GM13976 (cell line): ENCODE data around the gene ESR1.

Source experiments
- DNase-seq: peaks from one replicate; pipeline ENCODE4 v3.0.0; 2012; ENCODE audit warnings: low spot score
- CTCF ChIP-seq: IDR thresholded peaks from 2 replicates; pipeline ENCODE4 v1.5.1; 2012; ENCODE audit warnings: borderline replicate concordance, mild to moderate bottlenecking; ENCODE audit not compliant: insufficient read depth; ENCODE audit errors: extremely low read depth, missing control alignments, control extremely low read depth
- in situ Hi-C: fragments of 300-500 bp; cut with MboI; formaldehyde crosslinking; loops from one replicate; pipeline ENCODE4 v1.12.0; 2022; ENCODE audit warnings: low sequenced_read_pairs, mixed read lengths, inconsistent platforms; ENCODE audit not compliant: unreplicated experiment

ESR1 gene

GRCh38 chr6:151807513-151808370 is at the start of gene ESR1:
ESR1 (plus strand) TSS chr6:151807682; CDS start chr6:151807913, 231 bp downstream.
- in situ Hi-C loops = no loop called here
- DNase-seq = peak; percentile 41
- no peak for TF ChIP-seq CTCF

- DNase-seq = no peak
- no peak for TF ChIP-seq CTCF
- in situ Hi-C loops = loop anchor here (10.0 kb wide), 1 partner anchor 504 kb away; no protein-coding TSS in a partner anchor
Observed at GRCh38 chr6:151760486-151760885, 47.0 kb upstream of the ESR1 start.

DNA sequence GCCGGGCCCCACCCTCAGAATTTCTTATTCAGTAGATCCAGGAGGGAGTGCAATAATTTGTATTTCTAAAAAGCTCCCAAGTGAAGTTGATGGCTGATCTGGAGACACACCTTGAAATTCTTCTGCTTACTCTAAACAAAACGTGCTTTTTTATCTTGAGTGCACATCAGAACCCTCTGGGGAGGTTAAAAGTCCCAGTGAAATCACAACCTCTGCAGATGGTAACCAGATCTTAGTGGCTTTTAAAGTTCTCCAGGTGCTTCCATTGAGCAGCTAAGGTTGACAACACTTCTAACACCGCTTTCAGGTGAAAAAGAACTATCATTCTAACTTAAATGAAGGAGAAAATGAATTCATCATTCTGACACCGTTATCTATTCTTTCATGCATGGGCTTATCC is 45.6 kb upstream of the ESR1 start:
- in situ Hi-C loops = loop anchor here (10.0 kb wide), 1 partner anchor 503 kb away; no protein-coding TSS in a partner anchor
- DNase-seq = no peak
- TF ChIP-seq CTCF = no peak

- no peak for TF ChIP-seq CTCF
- in situ Hi-C loops = loop anchor here (10.0 kb wide), 1 partner anchor 502 kb away; no protein-coding TSS in a partner anchor
- DNase-seq = no peak
Observed at GRCh38 chr6:151762817-151763216, 44.7 kb upstream of the ESR1 start.

DNA sequence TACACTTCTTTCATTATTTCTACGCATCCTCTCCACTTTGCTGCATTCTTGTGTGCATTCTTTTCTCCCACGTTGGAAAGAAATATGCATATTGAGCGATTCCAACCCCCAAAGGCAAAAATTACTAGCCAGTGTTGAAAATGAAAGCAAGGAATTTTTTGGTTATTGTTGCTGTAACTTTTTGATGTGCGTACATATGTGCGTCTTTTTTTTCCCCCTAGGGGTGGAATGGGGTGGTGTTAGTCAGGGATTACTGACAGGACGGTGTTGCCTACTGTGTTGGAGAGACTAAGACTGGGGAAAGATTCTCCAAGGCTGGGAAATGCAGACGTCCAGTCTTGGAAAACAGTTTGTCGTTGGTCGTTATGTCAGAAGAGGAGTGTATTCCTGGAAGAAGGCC is 44.2 kb upstream of the ESR1 start:
- in situ Hi-C loops = loop anchor here (10.0 kb wide), 1 partner anchor 501 kb away; no protein-coding TSS in a partner anchor
- no peak for DNase-seq
- TF ChIP-seq CTCF = no peak

- TF ChIP-seq CTCF = no peak
- DNase-seq = peak; percentile 54
- in situ Hi-C loops = loop anchor here (10.0 kb wide), 1 partner anchor 501 kb away; no protein-coding TSS in a partner anchor
Observed at GRCh38 chr6:151763938-151764680, 43.4 kb upstream of the ESR1 start.
